H9 (cell line): ENCODE measurements around the gene PGM1. TPM values are rescaled to one million over a fixed set of nuclear protein-coding genes. Genes with fewer than 3 reads are reported as not detected.

Source experiments
- DNase-seq: peaks from one replicate; pipeline ENCODE4 v3.0.0-alpha.2; 2017
- H2AFZ ChIP-seq: one replicate; pipeline ENCODE4 v1.6.1; 2013; ENCODE audit warnings: mild to moderate bottlenecking, low read length, control low read depth, moderate library complexity
- H2AK5ac ChIP-seq: 2 replicates; pipeline ENCODE4 v1.6.1; 2013; ENCODE audit warnings: low read length, control low read depth, mixed read lengths; ENCODE audit not compliant: insufficient read length
- H2BK120ac ChIP-seq: one replicate; pipeline ENCODE4 v1.6.1; 2013; ENCODE audit warnings: low read depth, mild to moderate bottlenecking, low read length, control low read depth, inconsistent platforms; ENCODE audit not compliant: poor library complexity, severe bottlenecking
- H2BK12ac ChIP-seq: 2 replicates; pipeline ENCODE4 v1.6.1; 2013; ENCODE audit warnings: low read length, control low read depth, mixed read lengths, low read depth; ENCODE audit not compliant: insufficient read length
- H2BK15ac ChIP-seq: 2 replicates; pipeline ENCODE4 v1.6.1; 2013; ENCODE audit warnings: low read depth, low read length, control low read depth
- H2BK20ac ChIP-seq: one replicate; pipeline ENCODE4 v1.6.1; 2013; ENCODE audit warnings: low read depth, mild to moderate bottlenecking, low read length, control low read depth, inconsistent platforms; ENCODE audit not compliant: poor library complexity, severe bottlenecking
- H2BK5ac ChIP-seq: 2 replicates; pipeline ENCODE4 v1.6.1; 2013; ENCODE audit warnings: low read length, control low read depth, mixed read lengths; ENCODE audit not compliant: insufficient read length
- H3K14ac ChIP-seq: 2 replicates; pipeline ENCODE4 v1.6.1; 2013; ENCODE audit warnings: low read length, control low read depth; ENCODE audit not compliant: insufficient read depth
- H3K18ac ChIP-seq: 2 replicates; pipeline ENCODE4 v1.6.1; 2013; ENCODE audit warnings: low read depth, mild to moderate bottlenecking, mixed read lengths, low read length, control low read depth; ENCODE audit not compliant: insufficient read length
- H3K23ac ChIP-seq: 2 replicates; pipeline ENCODE4 v1.6.1; 2013; ENCODE audit warnings: low read length, control low read depth, mixed read lengths, low read depth; ENCODE audit not compliant: insufficient read length
- H3K23me2 ChIP-seq: 2 replicates; pipeline ENCODE4 v1.6.1; 2013; ENCODE audit warnings: low read depth, mild to moderate bottlenecking, mixed read lengths, low read length, control low read depth; ENCODE audit not compliant: insufficient read length, poor library complexity, severe bottlenecking
- H3K27ac ChIP-seq: 2 replicates; pipeline ENCODE4 v1.5.1; 2013; ENCODE audit warnings: low read length, control low read depth, mixed read lengths, low read depth; ENCODE audit not compliant: insufficient read length
- H3K27me3 ChIP-seq: 2 replicates; pipeline ENCODE4 v1.6.1; 2013; ENCODE audit warnings: low read length, control low read depth, inconsistent platforms; ENCODE audit not compliant: insufficient read depth
- H3K4ac ChIP-seq: 2 replicates; pipeline ENCODE4 v1.6.1; 2013; ENCODE audit warnings: low read depth, mild to moderate bottlenecking, control low read depth, inconsistent platforms, low read length, moderate library complexity
- H3K4me1 ChIP-seq: 2 replicates; pipeline ENCODE4 v1.6.1; 2013; ENCODE audit warnings: low read length, control low read depth, inconsistent platforms; ENCODE audit not compliant: insufficient read depth
- H3K4me2 ChIP-seq: 2 replicates; pipeline ENCODE4 v1.6.1; 2013; ENCODE audit warnings: low read length, control low read depth, mixed read lengths; ENCODE audit not compliant: insufficient read length, insufficient read depth
- H3K56ac ChIP-seq: 2 replicates; pipeline ENCODE4 v1.6.1; 2013; ENCODE audit warnings: low read depth, mild to moderate bottlenecking, mixed read lengths, low read length, control low read depth; ENCODE audit not compliant: insufficient read length
- H3K79me1 ChIP-seq: 2 replicates; pipeline ENCODE4 v1.6.1; 2013; ENCODE audit warnings: low read depth, mild to moderate bottlenecking, moderate library complexity, low read length, control low read depth, inconsistent platforms; ENCODE audit not compliant: insufficient read depth, poor library complexity, severe bottlenecking
- H3K79me2 ChIP-seq: 2 replicates; pipeline ENCODE4 v1.6.1; 2013; ENCODE audit warnings: low read length, control low read depth, inconsistent platforms; ENCODE audit not compliant: insufficient read depth
- H3K9ac ChIP-seq: 2 replicates; pipeline ENCODE4 v1.6.1; 2013; ENCODE audit warnings: low read length, control low read depth, mixed read lengths; ENCODE audit not compliant: insufficient read length; ENCODE audit errors: extremely low read depth
- H3K9me3 ChIP-seq: one replicate; pipeline ENCODE4 v1.6.1; 2013; ENCODE audit warnings: low read depth, low read length, inconsistent platforms; ENCODE audit not compliant: control insufficient read depth
- H3T11ph ChIP-seq: one replicate; pipeline ENCODE4 v1.6.1; 2013; ENCODE audit warnings: mild to moderate bottlenecking, low read length, control low read depth, inconsistent platforms
- H4K20me1 ChIP-seq: one replicate; pipeline ENCODE4 v1.6.1; 2013; ENCODE audit not compliant: control insufficient read depth, insufficient read length, insufficient read depth
- H4K5ac ChIP-seq: 2 replicates; pipeline ENCODE4 v1.6.1; 2013; ENCODE audit warnings: low read depth, mild to moderate bottlenecking, mixed read lengths, low read length, control low read depth; ENCODE audit not compliant: insufficient read length
- H4K8ac ChIP-seq: replicated peaks from 2 replicates; pipeline ENCODE4 v1.6.1; 2013; ENCODE audit warnings: low read length, control low read depth, mixed read lengths, low read depth; ENCODE audit not compliant: insufficient read length
- H4K91ac ChIP-seq: 2 replicates; pipeline ENCODE4 v1.6.1; 2013; ENCODE audit warnings: low read depth, mild to moderate bottlenecking, moderate library complexity, mixed read lengths, low read length, control low read depth; ENCODE audit not compliant: insufficient read length
- H3K27ac Mint-ChIP-seq, 3 experiments: 2 replicates in 2 of 3; 3 replicates in 1 of 3; pipeline ENCODE4 v1.8.0; 2020 to 2021; ENCODE audit warnings: mixed read lengths in 3 of 3, mild to moderate bottlenecking in 1 of 3, moderate library complexity in 1 of 3
- H3K27me3 Mint-ChIP-seq: 2 replicates; pipeline ENCODE4 v1.8.0; 2021; ENCODE audit warnings: low read depth, mild to moderate bottlenecking, moderate library complexity, mixed read lengths
- H3K36me3 Mint-ChIP-seq, 3 experiments: 2 replicates in 2 of 3; 3 replicates in 1 of 3; pipeline ENCODE4 v1.8.0; 2020 to 2021; ENCODE audit warnings: low read depth in 3 of 3, mixed read lengths in 3 of 3; ENCODE audit not compliant: insufficient read depth in 1 of 3
- H3K4me1 Mint-ChIP-seq, 2 experiments: 2 replicates each; pipeline ENCODE4 v1.8.0; 2020; ENCODE audit warnings: mixed read lengths in 2 of 2
- H3K4me3 Mint-ChIP-seq, 2 experiments: 2 replicates in 1 of 2; 3 replicates in 1 of 2; pipeline ENCODE4 v1.8.0; 2020 to 2021; ENCODE audit warnings: mild to moderate bottlenecking in 2 of 2, mixed read lengths in 2 of 2, moderate library complexity in 1 of 2
- H3K9me3 Mint-ChIP-seq, 2 experiments: 2 replicates in 1 of 2; 3 replicates in 1 of 2; pipeline ENCODE4 v1.8.0; 2020; ENCODE audit warnings: mild to moderate bottlenecking in 2 of 2, mixed read lengths in 2 of 2, moderate library complexity in 1 of 2
- CTCF ChIP-seq: fragments of 200-600 bp; sonication (generic); conservative IDR thresholded peaks from 3 replicates; pipeline ENCODE4 v1.8.0; 2021; ENCODE audit warnings: antibody characterized with exemption, mild to moderate bottlenecking
- WGBS: extraction: QIAGEN DNeasy Blood & Tissue Kit; methylation state at CpG from one replicate; pipeline ENCODE4 v1.1.7; 2013; ENCODE audit warnings: missing lambda C conversion rate, low lambda C conversion rate, mixed read lengths; ENCODE audit not compliant: insufficient read length; ENCODE audit errors: extremely low coverage; 5-methylcytosine and 5-hydroxymethylcytosine counted together
- total RNA-seq: library from RNA; stranded (reverse); gene quantifications from 2 replicates; pipeline ENCODE4 v1.2.1, GENCODE V29; 2021

PGM1 gene
- total RNA-seq, 1 experiment from 2014 or later, result 56.4 TPM

DNA sequence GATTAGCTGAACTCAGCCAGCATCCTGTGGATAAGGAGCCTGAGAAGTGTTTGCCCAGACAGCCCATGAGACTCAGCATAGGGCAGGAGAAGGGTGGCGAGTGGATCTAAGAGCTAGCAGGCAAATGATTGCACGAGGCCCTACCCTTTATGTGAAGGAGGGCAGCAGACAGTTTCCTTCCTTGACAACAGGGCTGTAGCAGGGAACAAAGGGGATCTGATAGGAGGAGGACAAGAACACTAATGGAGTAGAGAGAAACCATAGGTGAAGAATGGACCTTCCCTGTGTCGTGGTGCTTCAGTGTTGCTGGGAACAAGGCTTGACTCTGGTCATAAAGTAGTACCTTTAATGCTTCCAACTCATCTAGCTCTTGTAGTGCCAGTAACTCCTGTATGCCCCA, 84.3 kb downstream of the PGM1 start:
- H2BK12ac ChIP-seq, result no peak overlapping the region
- Mint-ChIP-seq H3K4me1 (peaks cover 19 to 20% of the 10 kb centered on the region in 2 experiments), H3K27ac (no peak overlapping the region; a peak in 1 of 7 replicates), H3K4me3 (no peak overlapping the region), H3K9me3 (peaks cover 9 to 14% of the 10 kb centered on the region in 2 experiments), H3K36me3 (peaks cover 2 to 17% (median 3%) of the 10 kb centered on the region in 3 experiments; a peak in 5 of 7 replicates), H3K27me3 (peaks cover 2% of the 10 kb centered on the region)
- H2BK15ac ChIP-seq, result no peak overlapping the region
- no peak overlapping the region for H4K8ac ChIP-seq
- no peak overlapping the region for H2AK5ac ChIP-seq
- no peaks in the 10 kb centered on the region for H3K27me3 ChIP-seq
- no peak overlapping the region for H4K91ac ChIP-seq
- no peak overlapping the region for H3K18ac ChIP-seq
- no peak overlapping the region for H3K23ac ChIP-seq
- H3K4ac ChIP-seq, result no peak overlapping the region
- no peak overlapping the region for H3K14ac ChIP-seq
- H2BK5ac ChIP-seq, result no peak overlapping the region
- H3K79me2 ChIP-seq, result no peaks in the 10 kb centered on the region
- H3K9ac ChIP-seq, result no peak overlapping the region
- no peak overlapping the region for H4K5ac ChIP-seq
- H3K79me1 ChIP-seq, result no peaks in the 10 kb centered on the region
- no peak overlapping the region for H2AFZ ChIP-seq
- no peak overlapping the region for H3K56ac ChIP-seq
- H3K23me2 ChIP-seq, result no peaks in the 10 kb centered on the region
- no peak for TF ChIP-seq CTCF
- H3K9me3 ChIP-seq, result no peaks in the 10 kb centered on the region
- no peak overlapping the region for H3K4me2 ChIP-seq
- H2BK20ac ChIP-seq, result no peak overlapping the region
- H3T11ph ChIP-seq, result no peak overlapping the region
- DNase-seq, result no peak
- no peaks in the 10 kb centered on the region for H4K20me1 ChIP-seq
- H3K27ac ChIP-seq, result no peak overlapping the region
- no peaks in the 10 kb centered on the region for H3K4me1 ChIP-seq
- no CpG with 5 or more reads among the region's 3 CpGs for WGBS
- no peak overlapping the region for H2BK120ac ChIP-seq
